Prostate gland (tissue), 2 donors: ENCODE data around the gene C9orf50. TPM values are rescaled to one million over a fixed set of nuclear protein-coding genes. Genes with fewer than 3 reads are reported as not detected.

Source experiments
- DNase-seq: peaks from one replicate; pipeline ENCODE4 v3.0.0-alpha.2; 2019; ENCODE audit warnings: low spot score
- H3K27ac ChIP-seq, 2 donors: fragments of 200-600 bp; sonication (generic); 2 replicates each; pipeline ENCODE4 v1.5.1; 2017 to 2019
- H3K27me3 ChIP-seq: fragments of 200-600 bp; sonication (generic); replicated peaks from 2 replicates; pipeline ENCODE4 v1.5.1; 2019; ENCODE audit not compliant: insufficient read depth
- H3K36me3 ChIP-seq, 2 donors: fragments of 200-600 bp; sonication (generic); 1 replicate in 1 of 2; 2 replicates in 1 of 2; pipeline versions ENCODE4 v1.5.1 to v1.8.1; 2017 to 2019
- H3K4me1 ChIP-seq: fragments of 200-600 bp; sonication (generic); replicated peaks from 2 replicates; pipeline ENCODE4 v1.5.1; 2019
- H3K4me3 ChIP-seq, 2 donors: fragments of 200-600 bp; sonication (generic); 2 replicates each; pipeline ENCODE4 v1.5.1; 2017 to 2019
- H3K9me3 ChIP-seq: fragments of 200-600 bp; sonication (generic); 2 replicates; pipeline ENCODE4 v1.5.1; 2017
- POLR2A ChIP-seq: fragments of 450-650 bp; IDR thresholded peaks from one replicate; pipeline ENCODE4 v1.6.1; 2016; ENCODE audit warnings: antibody characterized with exemption, mild to moderate bottlenecking
- POLR2AphosphoS5 ChIP-seq: sonication (generic); formaldehyde crosslinking; IDR thresholded peaks from one replicate; pipeline ENCODE4 v1.6.1; 2017; ENCODE audit warnings: antibody characterized with exemption
- WGBS: methylation state at CpG from one replicate; pipeline ENCODE4 v1.1.5; 2018; 5-methylcytosine and 5-hydroxymethylcytosine counted together
- intact Hi-C: fragments of 100-400 bp; cut with DNase I; formaldehyde crosslinking; loops from one replicate; pipeline ENCODE4 v1.14.2; 2022
- total RNA-seq, 2 donors: library from RNA; depleted of rRNA; stranded (reverse); fragments of >200 nt; gene quantifications; one replicate each; pipeline ENCODE4 v1.1.0, GENCODE V29; 2016
- TF ChIP-seq, protein P1 (sequence below), 4 experiments: fragments of 200-600 bp in 2 of 4; fragments of 450-650 bp in 2 of 4; sonication (generic) in 2 of 4; IDR thresholded peaks; 1 replicate in 3 of 4; 2 replicates in 1 of 4; pipeline ENCODE4 v1.5.1; 2016 to 2019; ENCODE audit warnings: antibody characterized with exemption in 4 of 4, mild to moderate bottlenecking in 2 of 4, moderate library complexity in 2 of 4

Gene C9orf50
- total RNA-seq, 2 donors from 2014 or later: not detected

- peaks cover 14% of the 10 kb centered on the region for H3K4me1 ChIP-seq
- no peaks in the 10 kb centered on the region for H3K36me3 ChIP-seq
- no peaks in the 10 kb centered on the region for H3K9me3 ChIP-seq
- H3K27ac ChIP-seq: no peak overlapping the region
- intact Hi-C loops: no loop called here
- DNase-seq: no peak
- no peak for TF ChIP-seq POLR2AphosphoS5
- TF ChIP-seq POLR2A: no peak
- TF ChIP-seq, protein P1, sequence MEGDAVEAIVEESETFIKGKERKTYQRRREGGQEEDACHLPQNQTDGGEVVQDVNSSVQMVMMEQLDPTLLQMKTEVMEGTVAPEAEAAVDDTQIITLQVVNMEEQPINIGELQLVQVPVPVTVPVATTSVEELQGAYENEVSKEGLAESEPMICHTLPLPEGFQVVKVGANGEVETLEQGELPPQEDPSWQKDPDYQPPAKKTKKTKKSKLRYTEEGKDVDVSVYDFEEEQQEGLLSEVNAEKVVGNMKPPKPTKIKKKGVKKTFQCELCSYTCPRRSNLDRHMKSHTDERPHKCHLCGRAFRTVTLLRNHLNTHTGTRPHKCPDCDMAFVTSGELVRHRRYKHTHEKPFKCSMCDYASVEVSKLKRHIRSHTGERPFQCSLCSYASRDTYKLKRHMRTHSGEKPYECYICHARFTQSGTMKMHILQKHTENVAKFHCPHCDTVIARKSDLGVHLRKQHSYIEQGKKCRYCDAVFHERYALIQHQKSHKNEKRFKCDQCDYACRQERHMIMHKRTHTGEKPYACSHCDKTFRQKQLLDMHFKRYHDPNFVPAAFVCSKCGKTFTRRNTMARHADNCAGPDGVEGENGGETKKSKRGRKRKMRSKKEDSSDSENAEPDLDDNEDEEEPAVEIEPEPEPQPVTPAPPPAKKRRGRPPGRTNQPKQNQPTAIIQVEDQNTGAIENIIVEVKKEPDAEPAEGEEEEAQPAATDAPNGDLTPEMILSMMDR (IDR thresholded peaks at IDR 0.05): no peak
- H3K27me3 ChIP-seq: no peaks in the 10 kb centered on the region
- H3K4me3 ChIP-seq: no peak overlapping the region
- WGBS: 80% methylated on average over 6 of the region's 6 CpGs
Observed at GRCh38 chr9:129623331-129623730, 2.4 kb upstream of the C9orf50 start.

- no peaks in the 10 kb centered on the region for H3K27me3 ChIP-seq
- no peak for DNase-seq
- TF ChIP-seq, protein P1 (IDR thresholded peaks at IDR 0.05): peak in 1 of 4 experiments; percentile 6
- TF ChIP-seq POLR2AphosphoS5 (no peak), POLR2A (no peak)
- no peaks in the 10 kb centered on the region for H3K4me1 ChIP-seq
- peak overlapping the region in 1 of 2 donors; percentile 22 for H3K27ac ChIP-seq
- H3K36me3 ChIP-seq: no peaks in the 10 kb centered on the region
- H3K9me3 ChIP-seq: no peaks in the 10 kb centered on the region
- intact Hi-C loops: no loop called here
- WGBS: 2% methylated on average over 24 of the region's 82 CpGs
- H3K4me3 ChIP-seq: peak overlapping the region; percentile 40 to 46
Observed at GRCh38 chr9:129619787-129620668, 873 bp downstream of the C9orf50 start.

GRCh38 chr9:129617167-129617566 is 3.7 kb downstream of the C9orf50 start:
- Histone ChIP-seq H3K9me3 (no peaks in the 10 kb centered on the region), H3K27me3 (no peaks in the 10 kb centered on the region), H3K4me3 (no peak overlapping the region), H3K27ac (no peak overlapping the region), H3K36me3 (no peaks in the 10 kb centered on the region), H3K4me1 (no peaks in the 10 kb centered on the region)
- no peak for TF ChIP-seq POLR2AphosphoS5
- TF ChIP-seq, protein P1 (IDR thresholded peaks at IDR 0.05): peak in 1 of 4 experiments; percentile 34
- 0% methylated on average over 1 of the region's 1 CpG for WGBS
- intact Hi-C loops: no loop called here
- DNase-seq: no peak

DNA sequence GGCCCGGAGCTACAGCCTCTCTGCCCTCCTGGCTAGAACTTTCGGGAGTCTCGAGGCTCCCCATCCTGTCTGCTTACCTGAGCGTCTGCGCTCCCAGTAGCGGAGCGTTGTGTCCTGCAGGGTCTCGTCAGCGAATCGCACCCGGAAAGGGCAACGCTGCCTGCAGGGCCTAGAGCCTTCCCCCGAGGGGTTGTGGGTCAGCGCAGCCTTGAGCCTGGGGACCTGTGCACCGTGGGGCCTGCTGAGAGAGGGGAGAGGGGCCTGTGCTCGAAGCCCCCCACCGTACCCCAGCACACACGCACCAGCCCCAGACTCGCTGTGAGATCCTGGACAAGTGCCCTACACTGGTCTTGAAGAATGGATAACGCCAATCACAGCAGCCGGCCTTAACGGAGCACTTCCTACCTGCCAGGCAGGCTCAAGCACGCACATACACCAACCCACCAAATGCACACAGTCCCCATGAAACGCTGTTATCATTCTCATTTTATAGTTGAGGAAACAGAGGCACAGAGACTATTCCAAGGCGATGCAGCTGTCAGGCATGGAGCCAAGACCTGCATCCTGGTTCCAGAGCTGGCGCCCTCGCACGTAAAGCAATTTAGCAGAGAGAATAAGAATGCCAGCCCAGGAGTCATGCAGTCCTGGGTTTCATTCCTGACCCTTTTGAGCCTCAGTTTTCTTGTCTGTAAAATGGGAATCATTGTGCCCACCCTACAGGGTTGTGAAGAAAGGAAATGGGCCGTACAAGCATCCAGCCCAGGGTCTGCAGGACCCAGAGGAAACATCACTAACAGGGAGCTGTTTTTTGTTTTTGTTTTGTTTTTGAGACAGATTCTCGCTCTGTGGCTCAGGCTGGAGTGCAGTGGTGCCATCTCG is 5.3 kb downstream of the C9orf50 start:
- no peak for TF ChIP-seq POLR2AphosphoS5
- Histone ChIP-seq H3K4me1 (peaks cover 2% of the 10 kb centered on the region), H3K36me3 (no peaks in the 10 kb centered on the region), H3K27me3 (no peaks in the 10 kb centered on the region), H3K9me3 (no peaks in the 10 kb centered on the region), H3K27ac (no peak overlapping the region), H3K4me3 (no peak overlapping the region)
- DNase-seq: no peak
- WGBS: 75% methylated on average over 30 of the region's 31 CpGs
- intact Hi-C loops: no loop called here

- intact Hi-C loops: no loop called here
- no peaks in the 10 kb centered on the region for H3K27me3 ChIP-seq
- H3K36me3 ChIP-seq: no peaks in the 10 kb centered on the region
- peaks cover 3% of the 10 kb centered on the region for H3K4me1 ChIP-seq
- H3K4me3 ChIP-seq: no peak overlapping the region
- DNase-seq: no peak
- TF ChIP-seq POLR2AphosphoS5 (no peak), POLR2A (no peak)
- TF ChIP-seq, protein P1 (IDR thresholded peaks at IDR 0.05): no peak
- H3K27ac ChIP-seq: no peak overlapping the region
- no peaks in the 10 kb centered on the region for H3K9me3 ChIP-seq
- WGBS: 86% methylated on average over 10 of the region's 10 CpGs
Observed at GRCh38 chr9:129614932-129615331, 6.0 kb downstream of the C9orf50 start.
